Measurements from ENCODE around the gene LRRN3.

Gene LRRN3

GRCh38 chr7:111076205-111076604, 14.7 kb upstream of the LRRN3 start:
- in situ Hi-C loops (cut with MboI; ENCODE audit: low sequenced_read_pairs): no loop called here

- in situ Hi-C loops (cut with MboI; ENCODE audit: low sequenced_read_pairs): no loop called here
Observed at GRCh38 chr7:111077001-111077400, 13.9 kb upstream of the LRRN3 start.

DNA sequence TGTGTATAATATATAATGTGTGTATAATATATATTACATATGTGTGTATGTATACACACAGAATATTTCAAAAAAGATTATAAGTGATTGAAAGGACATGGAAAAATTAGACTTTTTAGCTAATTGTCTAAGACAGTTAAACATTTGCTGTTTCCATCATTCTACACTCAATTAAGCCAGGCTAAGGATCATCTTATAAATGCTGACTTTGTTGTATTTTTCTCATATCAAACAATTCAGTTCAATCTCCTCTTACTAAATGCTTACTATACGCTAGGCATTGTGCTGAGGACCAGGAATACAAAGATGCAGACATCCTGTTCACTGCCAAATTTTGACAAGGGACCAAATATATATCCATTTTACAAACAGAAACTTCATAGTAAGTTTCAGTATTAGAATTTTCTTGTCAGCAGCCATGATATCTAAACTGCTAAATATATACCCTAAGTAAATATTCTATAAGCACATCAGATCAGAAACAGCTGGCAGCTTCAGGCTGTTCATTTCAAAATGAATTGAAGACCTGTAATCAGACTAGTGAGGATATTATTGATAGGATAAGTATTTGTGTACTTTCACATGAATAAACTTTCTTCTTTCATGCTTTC, 10.3 kb upstream of the LRRN3 start:
- in situ Hi-C loops (cut with MboI; ENCODE audit: low sequenced_read_pairs): no loop called here

DNA sequence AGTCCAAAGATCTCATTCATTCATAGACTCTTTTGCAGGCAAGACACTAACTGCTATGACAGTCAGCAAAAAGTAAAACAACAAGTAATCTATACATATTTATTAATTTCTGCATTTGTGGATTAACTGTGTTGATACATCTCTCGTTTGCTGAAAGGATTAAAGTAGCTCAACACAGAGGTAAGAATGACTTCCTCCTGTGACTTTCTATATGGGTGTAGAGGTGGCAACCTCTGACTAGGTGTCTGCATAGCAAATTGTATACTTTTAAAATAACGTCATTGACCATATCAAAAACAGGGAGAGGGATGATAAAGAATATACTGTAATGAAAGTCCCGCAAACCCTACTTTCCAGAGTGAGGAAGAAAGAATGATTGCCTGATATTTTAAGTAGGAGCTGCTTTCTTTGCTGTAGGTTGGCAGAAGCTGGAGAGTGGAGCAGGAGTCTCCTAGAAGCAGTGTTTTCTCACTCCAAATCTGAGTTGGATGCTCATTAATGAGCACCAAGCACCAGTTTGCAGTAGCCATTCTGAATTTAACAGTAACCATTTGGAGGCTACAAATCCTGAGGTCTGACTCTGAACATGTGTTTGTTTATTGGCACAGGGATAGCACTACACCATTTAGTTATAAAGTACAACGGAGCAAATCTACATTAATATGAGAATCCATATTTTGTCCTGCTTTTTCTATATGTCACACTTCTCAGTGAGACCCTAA, 9.2 kb upstream of the LRRN3 start:
- in situ Hi-C loops (cut with MboI; ENCODE audit: low sequenced_read_pairs): no loop called here

GRCh38 chr7:111082351-111082750, 8.6 kb upstream of the LRRN3 start:
- in situ Hi-C loops (cut with MboI; ENCODE audit: low sequenced_read_pairs): no loop called here

DNA sequence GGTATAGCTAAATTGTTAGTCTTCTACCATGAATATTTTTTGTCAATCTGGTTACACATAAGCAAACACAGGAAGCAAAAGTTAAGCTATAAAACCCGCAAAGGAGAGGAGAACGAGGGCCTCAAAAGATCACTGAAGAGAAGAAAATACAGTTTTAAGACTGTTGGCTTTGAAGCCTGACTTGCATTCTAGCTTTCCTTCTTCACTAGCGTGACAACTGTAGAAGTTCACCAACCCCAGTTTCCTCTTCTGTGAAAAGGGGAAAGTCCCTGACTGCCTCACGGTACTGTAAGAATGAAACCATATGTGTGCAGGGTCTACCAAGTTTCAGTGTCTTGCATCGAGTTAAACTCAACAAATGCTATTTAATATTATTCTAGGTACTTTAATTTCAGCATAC, 7.5 kb upstream of the LRRN3 start:
- in situ Hi-C loops (cut with MboI; ENCODE audit: low sequenced_read_pairs): no loop called here

GRCh38 chr7:111085356-111085755, 5.6 kb upstream of the LRRN3 start:
- in situ Hi-C loops (cut with MboI; ENCODE audit: low sequenced_read_pairs): no loop called here

DNA sequence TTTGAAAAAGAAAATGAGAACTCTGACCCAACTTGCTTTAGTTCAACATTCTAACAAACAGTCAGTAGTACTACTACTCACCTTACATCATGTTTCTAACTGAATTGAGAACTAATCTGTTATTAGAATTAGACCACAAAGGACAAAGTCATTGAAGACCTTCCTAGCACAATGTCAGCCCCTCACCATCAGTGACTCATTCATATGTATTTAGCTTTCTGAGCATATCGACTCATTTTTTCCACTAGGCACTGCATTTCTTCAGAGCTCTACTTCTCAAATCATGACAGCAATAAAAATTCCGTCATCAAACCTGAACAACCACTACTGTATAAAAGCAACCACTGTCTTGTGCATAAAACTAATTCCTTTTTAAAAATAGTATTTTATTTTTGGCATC, 4.4 kb upstream of the LRRN3 start:
- in situ Hi-C loops (cut with MboI; ENCODE audit: low sequenced_read_pairs): no loop called here

DNA sequence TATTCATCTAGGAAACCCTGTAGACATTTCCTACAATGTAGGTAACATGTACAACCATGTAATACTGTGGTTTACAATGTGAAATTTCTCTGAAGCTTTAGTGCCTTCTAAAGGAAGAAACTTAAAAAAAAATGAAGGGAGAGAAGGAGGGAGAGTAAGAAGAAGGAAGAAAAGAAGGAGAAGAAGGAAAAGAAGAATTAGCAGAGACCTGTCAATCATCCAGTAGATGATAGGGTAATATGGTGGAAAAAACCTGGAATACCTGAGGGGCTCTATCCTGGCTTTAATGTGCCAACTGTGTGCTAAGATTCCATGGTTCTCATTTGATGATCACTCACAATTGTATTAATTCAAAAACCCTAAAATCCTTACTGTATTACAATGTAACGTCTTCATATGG, 2.6 kb upstream of the LRRN3 start:
- in situ Hi-C loops (cut with MboI; ENCODE audit: low sequenced_read_pairs): no loop called here

- in situ Hi-C loops (cut with MboI; ENCODE audit: low sequenced_read_pairs): no loop called here
Observed at GRCh38 chr7:111089822-111090426, 1.0 kb upstream of the LRRN3 start.

DNA sequence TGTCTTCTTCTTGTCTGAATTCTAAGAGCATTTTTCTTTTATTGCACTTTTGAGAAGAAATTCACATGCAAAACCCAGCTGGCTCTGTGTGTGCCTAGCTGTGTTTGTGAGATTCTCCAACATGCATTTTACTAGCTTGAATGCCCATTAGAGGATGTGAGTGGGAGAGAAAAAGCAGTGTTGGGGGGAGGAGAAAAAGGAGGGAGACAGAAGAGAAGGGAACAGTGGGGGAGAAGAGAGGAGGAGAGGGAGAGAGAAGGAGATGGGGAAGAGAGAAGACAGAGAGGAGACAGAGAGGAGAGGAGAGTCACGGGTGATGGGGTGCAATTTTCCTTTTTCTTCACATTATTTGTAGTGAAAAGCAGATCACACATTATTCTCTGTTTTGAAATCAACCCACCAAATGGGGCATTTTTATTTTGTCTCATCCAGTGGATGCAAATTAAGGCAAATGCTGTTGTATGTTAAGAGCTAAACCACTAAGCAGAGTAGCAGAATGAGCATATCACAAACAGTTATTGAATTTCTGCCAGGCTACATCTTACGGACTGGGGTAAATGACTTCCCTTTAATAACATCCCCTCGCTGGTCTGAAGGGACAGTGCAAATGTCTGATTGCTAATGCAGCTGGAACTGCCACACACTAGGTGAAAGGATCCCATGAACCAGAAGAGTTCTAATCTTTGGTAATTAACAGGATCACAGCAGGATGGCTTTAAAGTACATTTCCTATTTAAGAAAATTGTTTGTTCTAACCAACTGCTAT, 849 bp downstream of the LRRN3 start:
- in situ Hi-C loops (cut with MboI; ENCODE audit: low sequenced_read_pairs): no loop called here

GRCh38 chr7:111092406-111093236, 1.7 kb downstream of the LRRN3 start:
- in situ Hi-C loops (cut with MboI; ENCODE audit: low sequenced_read_pairs): no loop called here

- in situ Hi-C loops (cut with MboI; ENCODE audit: low sequenced_read_pairs): no loop called here
Observed at GRCh38 chr7:111093496-111093895, 2.6 kb downstream of the LRRN3 start.

DNA sequence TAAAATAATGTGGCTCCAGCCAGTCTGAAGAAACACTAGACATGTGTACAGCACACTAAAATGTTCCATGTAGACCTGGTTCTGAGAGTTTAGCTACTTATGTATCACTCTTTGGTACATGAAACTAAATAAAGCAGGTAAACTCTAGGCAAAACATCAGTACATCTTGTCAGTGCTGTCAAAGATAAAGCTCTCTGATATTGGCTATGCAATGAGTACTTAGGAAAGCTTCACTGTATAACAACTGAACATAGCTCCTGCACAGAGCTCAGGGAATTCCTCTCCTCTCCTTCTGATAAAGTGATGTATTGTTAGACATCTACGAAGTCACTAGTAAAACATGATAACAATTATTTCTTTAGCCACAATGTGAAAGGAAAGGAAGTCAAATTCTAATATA, 3.5 kb downstream of the LRRN3 start:
- in situ Hi-C loops (cut with MboI; ENCODE audit: low sequenced_read_pairs): no loop called here

DNA sequence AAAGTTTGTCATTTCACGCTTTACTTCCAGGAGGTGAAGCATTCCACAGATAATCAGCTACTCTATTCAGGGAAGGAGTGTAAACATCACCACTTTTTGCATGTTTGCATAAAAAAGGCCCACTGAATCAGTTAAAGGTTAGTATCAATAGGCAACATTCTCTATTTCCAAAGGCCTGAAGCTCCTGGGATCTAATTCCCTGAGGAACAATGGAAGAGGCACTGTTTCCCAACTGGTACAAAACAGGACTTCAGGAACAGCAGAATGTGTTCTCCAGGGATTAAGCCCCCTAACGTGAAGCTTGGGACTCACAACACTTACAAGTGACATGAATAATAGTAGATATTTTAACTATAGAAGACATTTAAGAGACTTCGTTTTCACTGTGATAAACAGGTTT, 6.1 kb downstream of the LRRN3 start:
- in situ Hi-C loops (cut with MboI; ENCODE audit: low sequenced_read_pairs): no loop called here

DNA sequence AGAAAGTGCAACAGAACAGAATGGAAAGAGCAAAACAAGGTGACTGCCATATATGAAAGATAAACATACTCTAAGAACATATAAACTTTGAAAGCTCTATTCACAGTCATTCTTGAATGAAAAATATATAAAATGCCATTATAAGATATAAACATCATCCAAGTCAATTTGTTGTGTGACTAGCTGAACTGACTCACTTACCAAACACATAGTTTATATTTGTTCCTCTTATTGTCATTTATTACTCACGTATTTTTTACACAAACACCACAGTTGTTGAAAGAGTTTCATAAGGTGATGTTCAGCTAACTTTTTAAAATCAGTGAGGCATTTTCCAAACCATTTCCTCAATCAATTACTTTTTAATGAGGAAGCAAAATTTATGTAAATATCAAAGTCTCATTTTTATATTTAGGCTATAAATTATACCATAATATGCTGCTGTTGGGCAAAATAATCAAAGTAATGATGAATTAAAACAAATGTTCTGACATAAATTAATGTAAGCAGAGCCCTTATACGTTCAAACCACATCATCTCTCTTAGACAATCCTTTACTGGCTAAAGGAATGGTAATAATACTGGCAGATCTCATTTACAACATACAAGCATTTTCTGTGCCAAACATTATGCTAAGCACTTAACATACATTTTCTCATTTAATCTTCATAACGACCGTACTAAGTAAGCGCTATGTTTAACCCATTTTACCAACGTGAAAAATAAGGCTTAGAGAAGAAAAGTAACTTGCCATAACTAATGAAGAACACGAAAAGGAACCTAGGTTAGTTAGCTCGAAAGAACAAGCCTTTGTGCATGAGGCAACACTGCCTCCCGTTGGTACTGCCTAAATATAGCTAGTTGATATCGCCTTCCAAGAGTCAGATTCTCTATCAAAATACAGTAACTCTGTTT, 7.3 kb downstream of the LRRN3 start:
- in situ Hi-C loops (cut with MboI; ENCODE audit: low sequenced_read_pairs): no loop called here

DNA sequence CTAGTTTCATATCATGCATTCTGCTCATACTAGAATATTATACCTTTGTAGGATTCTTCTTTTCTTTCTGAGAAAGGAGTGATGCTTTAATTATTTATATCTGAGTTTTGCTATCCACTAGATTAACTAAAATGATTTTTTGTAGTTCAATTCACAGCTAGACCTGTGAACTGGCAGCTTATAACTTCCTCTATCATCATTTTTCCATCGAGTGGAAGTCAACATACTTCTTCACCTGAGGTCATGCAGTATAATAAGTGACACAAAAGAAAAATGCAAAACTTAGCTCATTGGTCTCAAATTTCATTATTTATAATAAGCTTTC, 8.0 kb downstream of the LRRN3 start:
- in situ Hi-C loops (cut with MboI; ENCODE audit: low sequenced_read_pairs): no loop called here

DNA sequence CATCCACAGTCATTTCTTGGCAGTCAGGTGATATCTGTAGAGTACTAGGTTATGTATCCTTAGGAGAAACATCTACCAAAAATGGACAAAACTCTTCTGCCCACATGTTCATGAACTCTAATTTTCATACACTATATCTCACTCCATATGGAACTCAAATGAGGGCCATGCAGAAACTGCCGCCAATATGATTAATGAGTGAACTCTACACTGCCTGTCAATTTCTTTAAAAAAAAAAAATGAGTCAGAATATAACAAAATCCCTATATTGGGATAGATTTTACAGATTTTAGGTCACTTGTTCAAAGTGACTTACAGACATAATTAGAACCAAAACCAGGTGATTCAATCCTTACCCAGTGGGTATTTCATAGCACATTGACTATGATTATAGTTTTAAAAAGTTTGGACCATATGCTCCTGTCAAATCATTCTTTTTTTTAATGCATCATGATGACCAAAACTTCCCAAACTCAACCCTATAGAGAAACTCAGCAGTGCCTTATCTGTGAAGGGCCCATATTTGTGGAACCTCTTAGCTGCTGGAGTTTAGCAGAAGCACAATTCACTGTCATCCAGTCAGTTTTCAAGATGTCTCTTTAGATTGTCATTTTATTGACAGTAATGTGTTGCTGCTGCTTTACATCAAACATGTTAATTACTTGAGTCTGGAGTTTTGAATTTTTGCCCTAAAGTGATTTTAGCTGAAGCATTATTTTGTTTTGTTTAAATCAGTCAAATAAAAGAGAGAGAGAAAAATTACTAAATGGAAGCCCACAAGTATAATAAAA, 11.1 kb downstream of the LRRN3 start:
- in situ Hi-C loops (cut with MboI; ENCODE audit: low sequenced_read_pairs): no loop called here

- in situ Hi-C loops (cut with MboI; ENCODE audit: low sequenced_read_pairs): no loop called here
Observed at GRCh38 chr7:111103136-111103535, 12.2 kb downstream of the LRRN3 start.

Data from HL-60/S4 treated with phorbol 12-myristate 13-acetate at 8.2 ng/mL for 4 days and 3 days (cell line).